Measurements from ENCODE around the gene CHN2. TPM values are rescaled to one million over a fixed set of nuclear protein-coding genes. Genes with fewer than 3 reads are reported as not detected.

Gene CHN2
- total RNA-seq, 1 experiment from 2014 or later = 7.7 TPM

GRCh38 chr7:29367784-29368183, 173.2 kb downstream of the CHN2 start:
- Histone ChIP-seq H3K4me2 (ENCODE audit: low read length) (no peak overlapping the region), H3K79me2 (ENCODE audit: low read length) (no peaks in the 10 kb centered on the region), H3K27ac (ENCODE audit: low read length) (no peak overlapping the region), H3K9me2 (replicated peaks; ENCODE audit: low read length) (no peaks in the 10 kb centered on the region), H3K4me1 (ENCODE audit: insufficient read depth, low read length) (peaks cover 33% of the 10 kb centered on the region), H3K9ac (ENCODE audit: low read length) (no peak overlapping the region), H3F3A (ENCODE audit: low read length, unreplicated experiment) (no peaks in the 10 kb centered on the region), H4K20me1 (ENCODE audit: low read length) (no peaks in the 10 kb centered on the region), H2AFZ (ENCODE audit: low read length) (no peak overlapping the region), H3K4me3 (ENCODE audit: low read length) (no peak overlapping the region), H3K36me3 (ENCODE audit: low read depth, low read length) (no peaks in the 10 kb centered on the region), H3K27me3 (ENCODE audit: low read length) (no peaks in the 10 kb centered on the region), H3K9me3 (ENCODE audit: low read length) (no peaks in the 10 kb centered on the region)
- no peak for TF ChIP-seq EZH2 (IDR thresholded peaks at IDR 0.05; ENCODE audit: low read length, unreplicated experiment)
- TF ChIP-seq EZH2phosphoT487 (IDR thresholded peaks at IDR 0.05; ENCODE audit: borderline replicate concordance, low read length) = no peak
- intact Hi-C loops (cut with micrococcal nuclease) = no loop called here
- no TSS peak for BruUV-seq (replicated peaks)
- POLR2A ChIA-PET (ENCODE audit: unreplicated experiment) = no interaction called here
- DNase-seq = no peak
- CTCF ChIA-PET = no interaction called here
- ATAC-seq = no peak

DNA sequence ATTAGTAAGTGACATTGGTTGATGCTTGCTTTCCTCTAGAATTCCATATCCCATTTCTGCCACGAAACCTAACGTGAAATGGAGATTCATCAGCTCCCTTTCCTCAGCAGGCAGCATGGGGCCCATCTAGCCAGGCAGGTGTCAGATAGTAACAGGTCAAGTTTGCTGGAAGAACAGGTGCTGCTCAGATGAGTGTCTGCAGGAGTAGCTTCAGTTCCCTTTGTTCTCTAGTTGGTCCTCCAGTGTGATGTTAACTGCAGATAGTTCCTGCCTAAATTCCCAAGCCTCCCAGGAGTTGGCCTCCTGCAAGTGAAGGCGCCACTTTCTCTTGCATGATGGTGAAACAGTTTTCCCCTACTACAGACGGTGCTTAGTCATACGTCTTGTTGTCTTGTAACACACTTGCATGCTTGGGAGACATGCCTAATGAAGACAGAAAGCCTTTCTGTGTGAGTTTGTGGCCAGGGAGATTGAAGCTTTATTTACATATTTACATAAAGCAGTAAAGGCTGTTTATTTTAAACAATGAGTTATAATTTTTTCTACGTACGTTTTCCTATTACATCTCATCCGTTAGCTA, 175.4 kb downstream of the CHN2 start:
- Histone ChIP-seq H3K9ac (ENCODE audit: low read length) (no peak overlapping the region), H3K27me3 (ENCODE audit: low read length) (no peaks in the 10 kb centered on the region), H4K20me1 (ENCODE audit: low read length) (no peaks in the 10 kb centered on the region), H3K4me1 (ENCODE audit: insufficient read depth, low read length) (peaks cover 39% of the 10 kb centered on the region), H3K27ac (ENCODE audit: low read length) (peak overlapping the region; percentile 88), H3K9me2 (replicated peaks; ENCODE audit: low read length) (no peaks in the 10 kb centered on the region), H2AFZ (ENCODE audit: low read length) (peak overlapping the region; percentile 45; the same call in 1 of the 2 replicates), H3F3A (ENCODE audit: low read length, unreplicated experiment) (no peaks in the 10 kb centered on the region), H3K4me3 (ENCODE audit: low read length) (no peak overlapping the region), H3K9me3 (ENCODE audit: low read length) (no peaks in the 10 kb centered on the region), H3K79me2 (ENCODE audit: low read length) (no peaks in the 10 kb centered on the region), H3K36me3 (ENCODE audit: low read depth, low read length) (no peaks in the 10 kb centered on the region), H3K4me2 (ENCODE audit: low read length) (peak overlapping the region; percentile 56)
- ChIA-PET POLR2A (ENCODE audit: unreplicated experiment) (interaction anchor here (0.6 kb wide), 1 partner anchor 32 kb away, joined by 5 read pairs; no protein-coding TSS in a partner anchor), CTCF (interaction anchor here (0.6 kb wide), 1 partner anchor 231 kb away, joined by 3 read pairs; no protein-coding TSS in a partner anchor)
- TF ChIP-seq, protein P1, sequence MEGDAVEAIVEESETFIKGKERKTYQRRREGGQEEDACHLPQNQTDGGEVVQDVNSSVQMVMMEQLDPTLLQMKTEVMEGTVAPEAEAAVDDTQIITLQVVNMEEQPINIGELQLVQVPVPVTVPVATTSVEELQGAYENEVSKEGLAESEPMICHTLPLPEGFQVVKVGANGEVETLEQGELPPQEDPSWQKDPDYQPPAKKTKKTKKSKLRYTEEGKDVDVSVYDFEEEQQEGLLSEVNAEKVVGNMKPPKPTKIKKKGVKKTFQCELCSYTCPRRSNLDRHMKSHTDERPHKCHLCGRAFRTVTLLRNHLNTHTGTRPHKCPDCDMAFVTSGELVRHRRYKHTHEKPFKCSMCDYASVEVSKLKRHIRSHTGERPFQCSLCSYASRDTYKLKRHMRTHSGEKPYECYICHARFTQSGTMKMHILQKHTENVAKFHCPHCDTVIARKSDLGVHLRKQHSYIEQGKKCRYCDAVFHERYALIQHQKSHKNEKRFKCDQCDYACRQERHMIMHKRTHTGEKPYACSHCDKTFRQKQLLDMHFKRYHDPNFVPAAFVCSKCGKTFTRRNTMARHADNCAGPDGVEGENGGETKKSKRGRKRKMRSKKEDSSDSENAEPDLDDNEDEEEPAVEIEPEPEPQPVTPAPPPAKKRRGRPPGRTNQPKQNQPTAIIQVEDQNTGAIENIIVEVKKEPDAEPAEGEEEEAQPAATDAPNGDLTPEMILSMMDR (conservative IDR thresholded peaks at IDR 0.05; ENCODE audit: low read depth, low read length) = no peak
- TF ChIP-seq EZH2phosphoT487 (IDR thresholded peaks at IDR 0.05; ENCODE audit: borderline replicate concordance, low read length) (no peak), EZH2 (IDR thresholded peaks at IDR 0.05; ENCODE audit: low read length, unreplicated experiment) (no peak)
- intact Hi-C loops (cut with micrococcal nuclease) = no loop called here
- ATAC-seq = no peak
- no TSS peak for BruUV-seq (replicated peaks)
- DNase-seq = no peak

GRCh38 chr7:29370531-29371314, 176.1 kb downstream of the CHN2 start:
- Histone ChIP-seq H3K9me2 (replicated peaks; ENCODE audit: low read length) (no peaks in the 10 kb centered on the region), H3K27me3 (ENCODE audit: low read length) (no peaks in the 10 kb centered on the region), H3F3A (ENCODE audit: low read length, unreplicated experiment) (no peaks in the 10 kb centered on the region), H4K20me1 (ENCODE audit: low read length) (no peaks in the 10 kb centered on the region), H3K4me1 (ENCODE audit: insufficient read depth, low read length) (peaks cover 41% of the 10 kb centered on the region), H3K36me3 (ENCODE audit: low read depth, low read length) (no peaks in the 10 kb centered on the region), H2AFZ (ENCODE audit: low read length) (peak overlapping the region; percentile 45), H3K4me3 (ENCODE audit: low read length) (no peak overlapping the region), H3K4me2 (ENCODE audit: low read length) (peak overlapping the region; percentile 56), H3K27ac (ENCODE audit: low read length) (peak overlapping the region; percentile 88), H3K9me3 (ENCODE audit: low read length) (no peaks in the 10 kb centered on the region), H3K9ac (ENCODE audit: low read length) (peak overlapping the region; percentile 30; the same call in 1 of the 2 replicates), H3K79me2 (ENCODE audit: low read length) (no peaks in the 10 kb centered on the region)
- intact Hi-C loops (cut with micrococcal nuclease) = no loop called here
- ATAC-seq (peak; percentile 81), DNase-seq (peak; percentile 70)
- no peak for TF ChIP-seq EZH2phosphoT487 (IDR thresholded peaks at IDR 0.05; ENCODE audit: borderline replicate concordance, low read length)
- TF ChIP-seq, protein P1 (conservative IDR thresholded peaks at IDR 0.05; ENCODE audit: low read depth, low read length) = no peak
- TF ChIP-seq EZH2 (IDR thresholded peaks at IDR 0.05; ENCODE audit: low read length, unreplicated experiment) = no peak
- POLR2A ChIA-PET (ENCODE audit: unreplicated experiment) = interaction anchor here (0.6 kb wide), 1 partner anchor 31 kb away, joined by 5 read pairs; no protein-coding TSS in a partner anchor
- CTCF ChIA-PET = interaction anchor here (0.6 kb wide), 1 partner anchor 232 kb away, joined by 3 read pairs; no protein-coding TSS in a partner anchor
- BruUV-seq (replicated peaks) = no TSS peak
